Cardiac muscle cell (in vitro differentiated cells and primary cell): ENCODE results near the gene FOXB2. TPM values are rescaled to one million over a fixed set of nuclear protein-coding genes. Genes with fewer than 3 reads are reported as not detected.

Source experiments
- DNase-seq, 2 donors: peaks; one replicate each; pipeline versions ENCODE4 v3.0.0 to v3.0.0-alpha.2; 2010 to 2017; ENCODE audit warnings: low read depth in 1 of 2, low spot score in 1 of 2
- H3K27ac ChIP-seq: fragments of 200-600 bp; sonication (generic); 2 replicates; pipeline ENCODE4 v1.5.1; 2016
- H3K27me3 ChIP-seq: fragments of 200-600 bp; sonication (generic); 2 replicates; pipeline ENCODE4 v1.6.0; 2016; ENCODE audit warnings: control low read depth
- H3K36me3 ChIP-seq: fragments of 200-600 bp; sonication (generic); 2 replicates; pipeline ENCODE4 v1.5.1; 2016; ENCODE audit warnings: control low read depth
- H3K4me1 ChIP-seq: fragments of 200-600 bp; sonication (generic); 2 replicates; pipeline ENCODE4 v1.8.1; 2017; ENCODE audit warnings: low read depth, mild to moderate bottlenecking, mixed run types
- H3K4me3 ChIP-seq: fragments of 200-600 bp; sonication (generic); 2 replicates; pipeline ENCODE4 v1.5.1; 2016; ENCODE audit warnings: mild to moderate bottlenecking
- H3K9me3 ChIP-seq: fragments of 200-600 bp; sonication (generic); 2 replicates; pipeline ENCODE4 v1.5.1; 2017; ENCODE audit warnings: low read depth, mild to moderate bottlenecking, control low read depth
- polyA plus RNA-seq: library from polyadenylated mRNA; unstranded; fragments of >200 nt; fragmentation: Nextera tagmentation; extraction: Ambion mirVana; gene quantifications from 2 replicates; pipeline ENCODE4 v1.2.1, GENCODE V29; 2016
- total RNA-seq: library from RNA; depleted of rRNA; stranded (reverse); fragments of >200 nt; gene quantifications from 2 replicates; pipeline ENCODE4 v1.2.3, GENCODE V29; 2016
- TF ChIP-seq, protein P1 (sequence below): IDR thresholded peaks from 2 replicates; pipeline ENCODE4 v1.5.1; 2012; ENCODE audit warnings: low read depth, mild to moderate bottlenecking, low read length

FOXB2 gene
- total and polyA plus RNA-seq, 2 experiments from 2014 or later, result not detected

DNA sequence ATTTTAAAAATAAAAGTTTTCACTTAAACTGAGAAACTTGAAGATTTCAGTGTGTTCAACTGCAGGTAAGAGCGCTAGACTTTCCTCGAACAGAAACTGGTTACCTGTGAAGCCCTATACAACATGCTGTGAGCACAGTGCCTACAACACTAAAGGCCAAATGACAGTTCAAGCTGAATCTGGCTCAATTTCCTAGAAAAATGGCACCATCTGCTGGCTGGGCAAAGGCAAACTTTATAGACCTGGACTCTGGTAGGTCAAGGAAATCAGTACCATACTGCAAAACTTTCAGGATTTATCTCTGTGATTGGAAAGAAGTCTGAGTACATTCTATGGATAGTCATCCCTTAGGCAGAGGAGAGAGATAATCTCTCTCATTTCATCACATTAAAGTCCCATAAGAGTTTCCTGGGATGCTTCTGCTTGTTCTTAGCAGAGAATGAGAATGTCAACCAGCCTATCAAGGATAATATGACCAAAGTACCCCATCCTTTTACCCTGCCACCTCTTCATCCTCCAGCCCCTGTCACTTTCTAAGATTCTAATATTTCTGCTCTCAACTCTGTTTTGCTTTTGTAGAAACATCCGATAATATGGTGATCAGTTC is 31.8 kb upstream of the FOXB2 start:
- Histone ChIP-seq H3K4me1 (no peaks in the 10 kb centered on the region), H3K4me3 (no peak overlapping the region), H3K36me3 (no peaks in the 10 kb centered on the region), H3K9me3 (no peaks in the 10 kb centered on the region), H3K27ac (no peak overlapping the region), H3K27me3 (peaks cover 15% of the 10 kb centered on the region)
- DNase-seq, result peak; percentile 59 to 67
- TF ChIP-seq, protein P1, sequence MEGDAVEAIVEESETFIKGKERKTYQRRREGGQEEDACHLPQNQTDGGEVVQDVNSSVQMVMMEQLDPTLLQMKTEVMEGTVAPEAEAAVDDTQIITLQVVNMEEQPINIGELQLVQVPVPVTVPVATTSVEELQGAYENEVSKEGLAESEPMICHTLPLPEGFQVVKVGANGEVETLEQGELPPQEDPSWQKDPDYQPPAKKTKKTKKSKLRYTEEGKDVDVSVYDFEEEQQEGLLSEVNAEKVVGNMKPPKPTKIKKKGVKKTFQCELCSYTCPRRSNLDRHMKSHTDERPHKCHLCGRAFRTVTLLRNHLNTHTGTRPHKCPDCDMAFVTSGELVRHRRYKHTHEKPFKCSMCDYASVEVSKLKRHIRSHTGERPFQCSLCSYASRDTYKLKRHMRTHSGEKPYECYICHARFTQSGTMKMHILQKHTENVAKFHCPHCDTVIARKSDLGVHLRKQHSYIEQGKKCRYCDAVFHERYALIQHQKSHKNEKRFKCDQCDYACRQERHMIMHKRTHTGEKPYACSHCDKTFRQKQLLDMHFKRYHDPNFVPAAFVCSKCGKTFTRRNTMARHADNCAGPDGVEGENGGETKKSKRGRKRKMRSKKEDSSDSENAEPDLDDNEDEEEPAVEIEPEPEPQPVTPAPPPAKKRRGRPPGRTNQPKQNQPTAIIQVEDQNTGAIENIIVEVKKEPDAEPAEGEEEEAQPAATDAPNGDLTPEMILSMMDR, result peak; percentile 59

DNA sequence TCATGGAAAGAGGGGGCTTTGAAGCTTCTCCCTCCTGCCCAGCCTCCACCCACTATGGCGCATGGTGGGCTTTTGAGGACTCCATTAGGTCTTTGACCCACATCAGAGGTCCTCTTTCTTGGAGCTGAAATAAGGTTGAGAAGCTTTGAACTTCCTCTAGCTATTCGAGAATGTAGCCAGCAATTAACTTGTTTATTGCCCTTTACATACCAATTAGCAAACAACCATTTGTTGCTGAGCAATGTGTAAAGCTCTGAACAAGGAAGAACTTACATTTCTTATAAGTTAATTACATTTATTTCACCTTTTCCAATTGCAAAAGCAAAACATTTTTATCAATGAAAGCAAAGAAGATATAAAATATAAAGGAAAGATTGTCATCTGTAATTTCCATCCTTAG is 30.5 kb upstream of the FOXB2 start:
- no peaks in the 10 kb centered on the region for H3K9me3 ChIP-seq
- peaks cover 15% of the 10 kb centered on the region for H3K27me3 ChIP-seq
- no peak for DNase-seq
- TF ChIP-seq, protein P1, result no peak
- H3K36me3 ChIP-seq, result no peaks in the 10 kb centered on the region
- no peaks in the 10 kb centered on the region for H3K4me1 ChIP-seq
- no peak overlapping the region for H3K4me3 ChIP-seq
- H3K27ac ChIP-seq, result no peak overlapping the region

DNA sequence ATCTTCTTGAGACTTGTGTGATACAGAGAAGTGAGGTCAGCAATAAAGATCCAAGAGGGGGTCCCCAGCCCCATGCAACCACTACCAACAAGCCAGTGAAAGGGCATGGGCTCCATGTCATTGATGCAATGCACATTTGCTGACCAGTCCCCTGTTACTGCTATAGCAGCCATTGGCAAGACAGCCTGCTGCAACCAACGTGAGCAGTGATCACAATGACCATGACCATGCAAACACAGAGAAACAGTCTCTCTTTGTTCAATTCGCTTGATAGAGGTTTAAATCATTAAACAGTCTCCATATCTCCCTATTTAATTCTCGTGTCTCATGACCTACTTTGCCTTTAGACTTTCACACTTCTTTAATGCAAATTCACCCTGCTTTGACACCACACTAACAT is 30.0 kb upstream of the FOXB2 start:
- TF ChIP-seq, protein P1, result no peak
- Histone ChIP-seq H3K9me3 (no peaks in the 10 kb centered on the region), H3K36me3 (no peaks in the 10 kb centered on the region), H3K27me3 (peaks cover 15% of the 10 kb centered on the region), H3K4me1 (no peaks in the 10 kb centered on the region), H3K4me3 (no peak overlapping the region), H3K27ac (no peak overlapping the region)
- no peak for DNase-seq

DNA sequence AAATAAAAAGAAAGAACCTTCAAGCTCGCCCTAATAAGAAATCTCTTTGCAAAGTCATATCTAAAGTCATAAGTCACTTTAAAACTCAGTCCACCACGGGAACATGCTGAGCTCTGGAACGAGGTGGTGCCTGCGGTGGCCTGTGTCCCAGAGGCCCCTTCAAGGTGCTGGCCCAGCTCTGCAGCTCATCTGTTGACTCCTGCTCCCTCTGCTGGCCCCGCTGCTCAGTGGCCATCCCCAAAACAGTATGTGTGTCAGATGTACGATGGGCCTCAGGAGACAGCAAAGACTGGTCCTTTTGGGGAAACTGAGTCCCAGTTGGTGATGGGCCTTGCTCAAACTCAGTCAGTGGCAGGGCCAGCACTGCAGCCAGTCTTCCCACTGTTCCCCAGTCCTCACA is 22.8 kb upstream of the FOXB2 start:
- no peak overlapping the region for H3K4me3 ChIP-seq
- no peaks in the 10 kb centered on the region for H3K9me3 ChIP-seq
- no peaks in the 10 kb centered on the region for H3K4me1 ChIP-seq
- TF ChIP-seq, protein P1, result peak; percentile 80
- peak; percentile 53 to 65 for DNase-seq
- no peaks in the 10 kb centered on the region for H3K36me3 ChIP-seq
- no peaks in the 10 kb centered on the region for H3K27me3 ChIP-seq
- no peak overlapping the region for H3K27ac ChIP-seq

DNA sequence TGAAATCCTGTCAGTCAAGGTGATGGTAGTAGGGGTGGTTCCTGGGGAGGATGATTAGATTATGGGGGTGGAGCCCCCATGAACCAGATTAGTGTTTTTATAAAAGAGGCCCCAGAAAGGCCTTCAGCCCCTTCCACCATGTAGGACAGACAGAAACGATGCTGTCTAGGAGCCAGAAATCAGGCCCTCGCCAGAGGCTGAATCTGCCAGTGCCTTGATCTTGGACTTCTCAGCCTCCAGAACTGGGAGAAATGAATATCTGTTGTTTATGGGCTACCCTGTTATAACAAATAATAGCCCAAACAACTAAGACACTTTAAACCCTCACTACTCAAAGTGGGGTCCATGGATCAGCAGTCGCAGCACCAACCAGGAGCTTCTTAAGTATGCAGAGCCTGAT is 20.2 kb upstream of the FOXB2 start:
- H3K4me1 ChIP-seq, result no peaks in the 10 kb centered on the region
- H3K4me3 ChIP-seq, result no peak overlapping the region
- H3K9me3 ChIP-seq, result no peaks in the 10 kb centered on the region
- no peak for DNase-seq
- no peaks in the 10 kb centered on the region for H3K36me3 ChIP-seq
- TF ChIP-seq, protein P1, result no peak
- no peaks in the 10 kb centered on the region for H3K27me3 ChIP-seq
- no peak overlapping the region for H3K27ac ChIP-seq
